G401.6 (cell line): ENCODE measurements around the gene NSUN3.
"Not testable (repeated sequence)": the region's sequence is repeated elsewhere in the genome, so short reads cannot be mapped to it uniquely, and the experiment has no call there.

Source experiments
- FAIRE-seq: peaks from 2 replicates; lab custom pipeline; 2012; peaks lifted over from hg19 to GRCh38; lab: Jason Lieb, UNC

The NSUN3 gene

DNA sequence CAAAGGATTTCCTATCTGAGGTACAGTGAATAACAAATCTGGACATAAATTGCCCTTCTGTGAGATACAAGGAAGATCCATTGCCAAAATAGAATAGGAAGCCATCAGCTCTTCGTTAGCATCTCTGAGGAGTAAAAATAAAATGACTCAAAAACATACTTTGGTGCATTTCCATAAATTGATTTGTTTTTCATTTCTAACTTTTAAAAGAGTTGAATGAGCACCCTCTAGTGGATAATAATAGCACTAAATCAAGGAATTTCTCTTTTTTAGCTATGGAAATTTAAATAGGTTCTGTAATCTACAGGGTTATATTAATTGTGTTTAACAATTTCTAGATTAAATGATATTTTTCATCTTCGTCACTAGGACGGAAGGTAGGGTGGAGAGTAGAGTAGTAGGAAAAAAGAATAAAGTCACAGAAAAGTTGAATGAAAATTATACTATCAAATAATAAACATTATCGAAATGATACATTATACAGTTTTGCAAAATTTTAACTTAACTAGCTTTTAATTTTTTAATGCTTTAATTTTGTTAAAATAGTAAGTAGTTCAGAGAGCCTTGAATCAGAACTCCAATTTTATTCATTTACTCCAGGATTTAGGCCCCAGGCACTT lies 6.4 kb downstream of the NSUN3 start:
- peak; percentile 95 for FAIRE-seq

DNA sequence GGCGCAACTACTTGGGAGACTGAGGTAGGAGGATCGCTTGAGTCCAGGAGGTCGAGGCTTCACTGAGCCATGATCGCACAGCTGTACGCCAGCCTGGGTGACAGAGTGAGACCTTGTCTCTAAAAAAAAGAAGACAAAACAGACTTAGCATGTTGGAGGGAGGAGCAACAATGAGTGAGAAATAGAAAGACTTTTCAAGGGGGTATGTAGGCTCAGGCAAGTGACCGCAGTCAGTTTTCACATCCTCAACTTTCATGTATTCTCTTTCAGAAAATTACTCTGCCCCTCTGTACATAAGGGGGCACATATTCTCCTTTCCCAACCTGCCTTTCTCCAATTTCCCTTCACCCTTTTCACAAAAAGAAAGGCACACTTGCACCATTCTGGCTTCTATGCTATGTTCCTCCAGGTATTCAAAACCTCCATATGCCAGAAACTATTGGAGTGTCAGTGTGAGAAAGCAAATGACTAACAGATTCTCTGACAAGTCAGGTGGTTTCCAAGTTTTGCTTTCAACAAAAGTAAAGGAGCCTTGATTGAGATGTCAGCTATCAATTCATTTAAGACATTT lies 7.6 kb downstream of the NSUN3 start:
- FAIRE-seq: no peak

DNA sequence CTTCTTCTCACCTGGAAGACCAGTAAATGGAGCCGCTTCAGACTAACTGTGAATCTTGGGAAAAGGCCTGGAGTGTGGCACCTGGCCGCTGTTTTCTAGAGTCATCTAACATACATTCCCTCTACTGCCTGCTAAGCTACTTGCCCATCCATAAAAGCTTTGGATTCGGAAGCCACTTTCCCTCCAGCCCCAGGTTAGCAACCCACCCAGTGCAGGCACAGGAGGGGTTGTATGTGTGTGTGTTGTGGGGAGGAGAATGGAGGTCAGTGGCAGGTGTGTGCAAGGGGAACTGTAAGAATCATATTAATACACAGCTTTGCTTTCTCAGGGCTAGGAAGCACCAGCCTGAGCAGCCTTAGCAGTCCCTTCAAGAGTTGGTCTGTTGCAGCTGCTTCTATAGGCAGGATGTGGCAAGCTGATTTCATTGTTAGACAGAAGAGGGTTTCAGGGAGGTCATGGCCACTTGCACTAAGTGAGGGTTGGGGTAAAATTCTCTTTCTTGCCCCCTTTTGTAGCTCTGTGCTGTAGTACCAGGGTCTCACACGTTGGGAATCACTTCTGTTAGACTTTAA lies 8.9 kb downstream of the NSUN3 start:
- FAIRE-seq: no peak

DNA sequence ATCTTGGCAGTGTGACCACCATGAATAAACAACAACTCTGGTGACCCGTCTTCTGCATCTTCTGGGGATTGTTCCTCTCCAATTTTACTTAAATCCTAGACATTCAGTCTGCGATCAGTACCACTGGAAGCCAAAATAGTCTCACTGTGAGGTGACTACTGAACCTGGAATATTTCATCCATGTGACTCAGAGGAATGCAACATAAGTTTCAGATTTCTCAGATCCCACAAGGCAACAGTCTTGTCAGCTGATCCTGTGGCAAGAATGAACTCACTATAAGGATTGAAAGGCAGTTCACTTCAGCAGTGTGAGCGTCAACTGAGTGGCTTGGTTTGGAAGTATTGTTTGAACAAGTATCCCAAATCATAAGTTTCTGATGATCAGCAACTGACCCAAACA lies 13.2 kb downstream of the NSUN3 start:
- no peak for FAIRE-seq

DNA sequence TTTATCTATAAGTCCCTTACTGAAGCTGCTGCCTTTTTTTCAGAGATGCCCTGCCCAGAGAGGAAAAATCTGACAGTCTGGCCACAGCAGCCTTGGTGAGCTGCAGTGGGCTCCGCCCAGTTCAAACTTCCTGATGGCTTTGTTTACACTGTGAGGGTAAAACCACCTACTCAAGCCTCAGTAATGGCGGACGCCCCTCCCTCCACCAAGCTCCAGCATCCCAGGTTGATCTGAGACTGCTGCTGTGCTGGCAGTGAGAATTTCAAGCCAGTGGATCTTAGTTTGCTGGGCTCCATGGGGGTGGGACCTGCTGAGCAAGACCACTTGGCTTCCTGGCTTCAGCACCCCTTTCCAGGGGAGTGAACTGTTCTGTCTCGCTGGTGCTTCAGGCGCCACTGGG lies 17.7 kb downstream of the NSUN3 start:
- FAIRE-seq: not testable (repeated sequence)

DNA sequence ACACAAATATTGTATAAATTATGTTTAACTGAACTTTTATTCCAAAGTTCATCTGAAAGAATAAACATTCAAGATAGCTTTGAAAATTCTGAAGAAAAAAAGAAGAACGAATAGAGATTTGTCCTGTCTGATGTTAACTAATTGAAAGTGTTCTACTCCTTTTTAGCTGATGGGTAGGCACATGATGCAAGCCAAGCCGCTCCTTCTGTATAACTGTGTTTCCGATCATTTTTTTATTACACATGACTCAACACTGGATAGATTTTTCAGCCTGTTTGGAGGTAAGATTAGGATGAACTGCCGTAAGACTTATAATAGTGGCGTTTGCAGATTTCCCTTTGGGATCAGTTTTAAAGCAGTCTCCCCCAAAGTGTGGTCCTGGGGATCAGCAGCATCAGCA lies 19.0 kb downstream of the NSUN3 start:
- FAIRE-seq: no peak

DNA sequence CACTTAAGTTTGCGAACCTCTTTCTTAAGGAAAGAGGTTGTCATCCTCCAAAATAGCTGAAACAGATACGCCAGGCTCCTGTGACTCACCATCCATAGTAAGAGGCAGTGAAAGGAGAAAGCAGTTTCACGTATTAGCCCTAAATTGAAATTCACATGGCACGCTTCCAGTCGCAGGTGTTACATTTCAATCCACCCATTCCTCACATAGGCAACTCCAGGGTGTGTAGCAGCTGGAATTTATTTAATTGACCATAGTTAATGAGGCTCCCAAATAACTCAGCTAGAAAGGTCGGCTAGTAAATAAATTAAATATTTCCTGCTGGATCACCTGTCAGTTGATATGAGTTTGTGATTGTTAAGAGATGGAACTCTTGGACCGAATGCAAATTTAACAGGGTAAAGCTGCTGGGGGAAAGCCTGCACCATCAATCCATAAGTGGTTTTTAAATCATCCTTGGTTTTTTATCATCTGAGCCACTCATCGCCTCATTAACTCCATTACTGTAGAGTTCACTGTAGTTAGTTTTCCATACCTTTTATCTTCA lies 19.6 kb downstream of the NSUN3 start:
- no peak for FAIRE-seq

DNA sequence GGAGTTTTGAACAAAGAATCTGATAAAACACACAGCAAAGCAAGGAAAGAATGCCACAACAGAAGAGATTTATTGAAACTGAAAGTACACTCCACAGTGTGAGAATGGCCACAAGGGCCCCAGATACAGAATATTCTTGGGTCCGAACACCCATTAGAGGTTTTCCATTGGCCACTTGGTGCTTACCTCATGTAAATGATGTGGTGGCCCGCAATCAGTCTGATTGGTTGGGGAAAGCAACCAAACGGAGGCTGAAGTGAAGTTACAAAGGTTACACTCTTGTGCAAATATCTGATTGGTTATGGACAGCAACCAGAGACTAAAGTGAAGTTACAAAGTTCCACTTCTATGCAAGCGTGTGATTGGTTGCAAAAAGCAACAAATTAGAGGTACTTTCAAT lies 20.4 kb downstream of the NSUN3 start:
- FAIRE-seq: no peak

DNA sequence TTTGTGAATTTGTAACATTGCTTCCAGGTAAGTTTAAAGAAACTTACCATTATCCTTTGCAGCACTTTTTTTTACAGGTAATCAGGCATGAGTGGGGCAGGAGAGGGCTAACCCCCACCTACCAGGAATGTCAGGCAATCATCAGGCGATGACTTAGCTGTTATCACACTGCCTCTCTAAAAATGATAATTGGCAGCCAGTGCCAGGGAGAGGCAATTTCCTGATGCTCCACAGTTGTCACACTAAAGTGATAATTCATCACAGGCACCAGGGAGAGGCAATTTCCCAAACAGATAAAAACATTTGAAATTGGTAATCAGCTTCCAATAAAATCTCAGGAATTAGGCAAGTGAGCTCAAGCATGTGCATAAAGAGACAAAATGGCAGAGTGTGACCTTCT lies 26.3 kb downstream of the NSUN3 start:
- no peak for FAIRE-seq

DNA sequence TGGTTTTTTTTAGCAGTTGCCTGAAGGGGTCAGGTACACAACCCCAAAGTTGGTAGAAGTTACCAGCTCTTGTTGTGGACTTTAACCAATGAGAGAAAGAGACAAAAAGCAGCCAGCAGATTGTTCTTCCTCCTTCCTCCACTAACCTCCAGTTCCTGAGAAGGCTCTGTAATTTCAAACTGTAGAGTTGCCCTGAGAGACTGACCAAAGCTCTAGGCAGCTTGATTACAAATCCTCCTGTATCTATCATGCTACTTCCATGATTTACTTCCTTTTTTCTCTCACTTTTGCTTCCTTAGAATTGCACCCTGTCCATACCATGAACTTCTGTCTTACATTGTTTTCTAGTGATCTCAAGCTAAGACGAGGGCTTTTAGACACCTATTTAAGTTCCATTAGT lies 29.2 kb downstream of the NSUN3 start:
- FAIRE-seq: no peak

DNA sequence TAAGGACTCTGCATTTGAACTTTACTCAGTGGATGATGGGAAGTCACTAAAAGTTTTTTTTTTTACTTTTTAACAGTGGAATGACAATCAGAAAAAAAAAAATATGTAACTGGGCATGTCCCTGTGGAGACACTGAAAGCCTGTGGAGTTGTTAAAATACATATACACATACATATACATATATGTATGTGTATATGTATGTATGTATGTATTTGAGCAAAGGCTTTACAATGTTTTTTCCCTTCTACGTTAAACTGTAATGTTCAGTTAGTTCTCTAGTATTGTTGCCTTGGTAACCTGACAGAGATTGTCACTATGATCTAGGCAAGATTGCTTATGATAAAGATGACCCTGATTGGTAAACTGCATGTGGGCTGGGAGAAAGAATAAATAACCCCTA lies 30.3 kb downstream of the NSUN3 start:
- FAIRE-seq: no peak

DNA sequence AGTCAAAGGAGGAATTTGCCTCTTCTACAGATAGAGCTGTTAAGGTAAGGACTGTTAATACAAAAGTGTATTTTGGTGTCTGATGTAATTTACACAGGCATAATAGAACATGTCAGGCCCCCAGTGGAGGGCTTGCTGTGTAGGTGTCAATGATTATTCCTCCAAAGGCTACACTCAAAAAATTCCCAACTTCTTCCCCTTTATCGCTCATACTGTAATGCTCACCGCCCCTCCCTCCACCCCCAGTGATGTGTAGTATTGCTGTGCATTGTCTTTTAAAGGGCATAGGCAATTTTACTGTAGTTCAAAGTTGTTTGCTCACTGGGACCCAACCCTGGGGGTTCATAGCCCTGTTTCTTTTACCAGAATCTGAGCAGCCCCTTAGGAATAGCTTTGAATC lies 32.2 kb downstream of the NSUN3 start:
- no peak for FAIRE-seq

DNA sequence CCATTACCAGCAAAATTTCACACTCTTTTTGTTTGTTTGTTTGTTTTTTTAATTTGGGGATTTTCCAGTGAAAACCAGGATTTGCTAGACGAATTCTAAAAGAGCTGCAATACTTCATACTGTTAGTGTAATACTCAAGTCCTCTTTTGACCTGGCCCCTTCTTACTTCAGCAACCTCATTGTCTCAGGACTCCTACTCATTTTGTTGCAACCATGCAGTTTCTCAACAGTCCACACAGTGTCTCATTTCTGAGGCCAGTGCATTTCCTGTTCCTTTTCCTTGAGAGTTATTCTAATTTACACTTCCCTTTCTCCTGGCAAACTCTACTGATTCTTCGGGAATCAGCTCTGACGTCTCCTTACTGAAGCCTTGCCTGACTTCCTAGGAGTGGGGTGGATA lies 35.6 kb downstream of the NSUN3 start:
- no peak for FAIRE-seq

DNA sequence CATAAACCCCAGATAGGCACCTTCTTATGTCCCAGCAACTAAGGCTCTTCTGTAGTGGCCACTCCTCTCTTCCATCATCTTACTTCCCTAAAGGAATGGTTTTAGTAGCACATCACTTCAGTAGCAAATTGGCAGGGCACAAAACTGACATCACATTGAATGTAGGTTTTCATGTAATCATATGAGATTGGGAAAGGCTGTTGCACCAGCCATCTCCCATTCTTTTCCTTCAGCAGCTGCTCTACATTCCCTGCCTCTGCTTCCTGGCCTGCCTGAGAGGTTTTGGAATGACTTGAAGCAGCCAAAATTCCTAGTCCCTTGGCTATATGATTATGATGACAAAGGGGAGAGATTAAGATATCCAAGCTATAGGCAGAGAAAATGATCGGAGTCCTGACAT lies 36.5 kb downstream of the NSUN3 start:
- FAIRE-seq: no peak

DNA sequence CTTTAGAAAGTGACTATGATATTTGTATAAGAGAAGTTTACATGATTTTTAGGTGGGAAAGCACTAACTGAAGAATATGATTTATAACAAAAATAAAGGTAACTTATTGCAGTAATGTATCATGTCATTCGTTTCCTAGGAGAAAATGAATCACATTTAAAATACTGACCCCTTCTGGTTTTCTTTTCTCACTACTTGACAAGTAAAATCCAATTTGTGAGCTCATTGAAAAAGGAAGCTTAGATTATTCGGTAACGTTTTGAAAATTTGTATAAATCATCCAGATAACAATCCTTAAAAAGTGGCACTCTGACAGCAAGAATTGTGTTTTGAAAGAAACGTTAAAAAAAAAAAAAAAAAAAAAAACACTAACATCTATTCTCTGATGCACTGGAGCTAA lies 39.0 kb downstream of the NSUN3 start:
- peak; percentile 87 for FAIRE-seq

DNA sequence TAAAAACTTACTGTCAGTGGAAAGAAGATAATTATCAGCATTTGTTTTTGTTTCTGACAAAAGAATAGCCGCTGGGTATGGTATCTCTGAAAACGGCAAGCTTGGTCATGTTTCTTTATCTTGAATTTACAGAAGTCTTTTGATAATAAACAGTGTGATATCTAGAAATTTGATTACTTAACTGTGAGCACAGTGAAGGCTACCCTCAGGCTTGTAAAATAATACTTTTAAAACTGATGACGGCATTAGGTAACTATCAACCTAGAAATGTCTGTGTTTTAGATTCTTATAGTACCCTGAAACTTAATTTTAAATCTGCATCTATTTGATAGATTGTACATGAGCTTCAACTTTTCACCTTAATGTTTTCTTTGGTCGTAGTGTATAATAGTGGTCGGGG lies 43.4 kb downstream of the NSUN3 start:
- no peak for FAIRE-seq

DNA sequence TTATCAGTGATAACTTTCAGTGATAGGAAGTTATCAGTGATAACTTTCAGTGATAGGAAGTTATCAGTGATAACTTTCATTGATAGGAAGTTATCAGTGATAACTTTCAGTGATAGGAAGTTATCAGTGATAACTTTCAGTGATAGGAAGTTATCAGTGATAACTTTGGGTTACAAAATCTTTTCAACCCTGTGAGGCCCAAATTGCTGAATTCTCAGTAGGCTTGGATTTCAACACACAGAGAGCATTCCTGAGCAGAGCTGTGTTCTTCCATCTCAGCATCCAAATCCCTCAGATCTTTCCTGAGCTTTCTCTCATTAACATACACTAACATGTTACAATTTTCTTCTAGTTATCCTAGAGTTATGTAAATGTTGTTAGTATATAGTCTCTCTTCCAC lies 47.4 kb downstream of the NSUN3 start:
- not testable (repeated sequence) for FAIRE-seq

DNA sequence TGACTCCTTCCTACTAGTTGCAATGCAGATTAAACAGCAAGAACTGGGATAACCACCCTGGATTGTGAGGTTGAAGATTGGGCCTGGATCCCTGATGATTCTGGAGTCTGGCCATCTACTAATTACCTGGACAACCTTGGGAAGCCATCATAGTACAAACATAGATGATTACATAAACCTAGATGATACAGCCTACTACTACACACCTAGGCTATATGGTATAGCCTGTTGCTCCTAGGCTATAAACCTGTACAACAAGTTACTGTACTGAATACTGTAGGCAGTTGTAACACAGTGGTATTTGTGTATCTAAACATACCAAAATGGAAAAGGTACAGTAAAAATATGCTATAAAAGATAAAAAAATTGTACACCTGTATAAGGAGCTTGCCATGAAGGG lies 48.0 kb downstream of the NSUN3 start:
- no peak for FAIRE-seq

DNA sequence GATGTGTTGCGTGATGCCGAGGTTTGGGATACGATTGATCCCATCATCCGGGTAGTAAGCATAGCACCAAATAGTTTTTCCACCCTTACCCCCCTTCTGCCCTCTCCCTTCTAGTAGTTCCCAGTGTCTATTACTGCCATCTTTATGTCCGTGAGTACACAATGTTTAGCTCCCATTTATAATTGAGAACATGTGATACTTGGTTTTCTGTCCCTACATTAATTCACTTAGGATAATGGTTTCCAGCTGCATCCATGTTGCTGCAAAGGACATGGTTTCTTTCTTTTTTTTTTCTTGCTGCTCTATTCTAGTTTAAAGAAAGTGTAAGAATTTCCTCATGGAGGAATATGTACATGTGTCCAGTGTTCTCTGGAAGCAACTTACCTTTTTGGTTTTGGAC lies 51.8 kb downstream of the NSUN3 start:
- no peak for FAIRE-seq

DNA sequence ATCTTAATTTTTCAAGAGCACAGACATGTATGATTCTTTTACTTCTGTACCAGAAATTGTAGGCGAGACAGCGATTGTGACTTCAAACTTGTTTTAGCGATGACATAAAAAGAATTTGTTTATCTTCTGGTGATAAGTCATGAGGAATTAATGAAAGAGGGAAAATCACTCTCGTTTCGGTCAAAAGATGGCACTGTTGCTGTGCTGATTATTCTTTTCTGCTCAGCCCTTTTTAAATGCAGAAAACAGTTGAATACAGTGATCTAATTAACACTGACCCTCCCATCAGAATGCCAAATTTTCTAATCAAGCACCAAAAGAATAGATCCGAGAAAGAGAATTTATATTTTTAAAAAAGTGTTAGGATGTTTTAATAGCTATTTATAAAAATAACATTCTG lies 52.6 kb downstream of the NSUN3 start:
- peak; percentile 48 for FAIRE-seq

DNA sequence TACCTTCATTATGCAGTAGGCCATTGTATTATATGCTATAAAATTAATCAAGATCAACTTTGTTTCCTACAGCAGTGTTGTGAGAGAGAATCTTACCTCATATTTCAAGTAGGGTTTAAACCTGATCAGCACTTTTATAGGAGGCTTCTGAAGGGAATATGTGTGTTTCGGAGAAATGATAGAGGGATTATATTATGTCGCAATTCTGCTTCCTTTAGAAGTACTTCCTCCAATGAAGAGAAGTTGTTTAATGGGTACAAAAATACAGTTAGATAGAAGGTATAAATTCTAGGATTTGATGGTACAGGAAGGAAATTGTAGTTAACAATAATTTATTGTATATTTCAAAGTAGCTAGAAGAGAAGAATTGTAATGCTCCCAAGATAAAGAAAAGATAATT lies 54.9 kb downstream of the NSUN3 start:
- no peak for FAIRE-seq

DNA sequence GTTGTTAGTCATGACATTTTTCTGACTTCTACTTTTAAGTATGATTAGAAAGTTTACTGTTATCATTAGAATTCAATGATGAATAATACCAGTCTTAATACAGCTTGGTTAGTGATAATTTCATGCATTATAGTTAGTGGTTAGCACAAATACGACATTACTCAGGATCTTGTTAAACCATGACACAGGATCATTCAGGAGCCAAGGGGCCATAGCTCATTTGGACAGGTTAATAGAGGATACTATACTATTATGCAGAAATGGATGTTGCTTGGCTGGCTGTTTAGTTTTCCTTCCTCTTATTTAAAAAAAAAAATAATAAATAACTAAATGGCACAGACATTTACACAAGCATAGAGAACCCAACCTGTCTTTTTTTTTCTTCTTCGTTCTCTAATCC lies 55.5 kb downstream of the NSUN3 start:
- peak; percentile 17 for FAIRE-seq

DNA sequence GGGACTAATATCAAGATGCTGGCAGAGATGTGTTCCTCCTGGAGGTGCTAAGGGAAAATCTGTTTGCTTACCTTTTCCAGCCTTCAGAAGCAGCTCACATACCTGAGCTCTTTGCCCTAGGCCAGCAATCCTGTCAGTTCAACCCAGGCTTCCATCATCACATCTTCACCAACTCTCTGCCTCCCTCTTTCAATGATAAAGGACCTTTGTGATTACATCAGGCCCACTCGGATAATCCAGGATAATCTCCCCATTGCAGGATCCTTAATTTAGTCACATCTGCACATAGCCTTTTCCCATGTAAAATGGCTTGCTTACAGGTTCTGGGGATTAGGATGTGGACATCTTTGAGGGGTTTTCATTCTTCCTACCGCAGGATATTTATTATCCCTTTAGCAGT lies 58.3 kb downstream of the NSUN3 start:
- no peak for FAIRE-seq

DNA sequence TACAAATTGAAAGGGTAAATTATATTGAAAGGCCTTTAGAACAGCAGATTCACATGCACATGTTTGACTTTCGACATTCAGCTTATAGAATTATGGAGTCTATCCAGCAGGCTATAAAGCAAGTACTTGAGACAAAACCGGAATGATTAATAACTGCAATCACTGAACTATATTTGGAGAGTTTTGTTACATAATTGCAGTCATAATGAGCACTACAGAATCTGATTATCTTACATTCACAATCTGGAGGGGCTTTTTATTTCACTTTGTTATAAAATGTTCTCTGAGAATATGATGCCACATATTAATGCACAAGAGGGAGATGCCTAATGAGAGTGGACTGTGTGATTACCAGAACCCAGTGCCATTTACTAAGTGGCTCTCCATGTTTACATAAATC lies 64.3 kb downstream of the NSUN3 start:
- FAIRE-seq: no peak
